K562 (cell line): ENCODE results near the gene AQP1. TPM values are rescaled to one million over a fixed set of nuclear protein-coding genes. Genes with fewer than 3 reads are reported as not detected.

Experiments
- ARHGAP35 ChIP-seq: fragments of 450-650 bp; IDR thresholded peaks from 2 replicates; pipeline ENCODE4 v1.6.1; 2018; ENCODE audit not compliant: partially characterized antibody
- ATF3 ChIP-seq, 2 experiments: fragments of 450-650 bp in 1 of 2; sonication (generic) in 1 of 2; formaldehyde crosslinking in 1 of 2; IDR thresholded peaks in 1 of 2; conservative IDR thresholded peaks in 1 of 2; 2 replicates each; pipeline versions ENCODE4 v1.6.1 to v1.8.1; 2016 to 2023; ENCODE audit warnings: mild to moderate bottlenecking in 2 of 2, moderate library complexity in 2 of 2, inconsistent platforms in 1 of 2, missing genetic modification reagents in 1 of 2
- ATF4 ChIP-seq: fragments of 450-650 bp; formaldehyde crosslinking; IDR thresholded peaks from 2 replicates; pipeline ENCODE4 v1.4.0; 2022; ENCODE audit warnings: mild to moderate bottlenecking, moderate library complexity
- BCOR ChIP-seq: fragments of 450-650 bp; IDR thresholded peaks from 2 replicates; pipeline ENCODE4 v1.6.1; 2016
- CHD1 ChIP-seq: fragments of 200-600 bp; sonication (generic); IDR thresholded peaks from one replicate; pipeline ENCODE4 v1.6.1; 2012; ENCODE audit warnings: mild to moderate bottlenecking, moderate library complexity, low read length, inconsistent platforms
- CREB1 ChIP-seq, 2 experiments: sonication (generic) in 1 of 2; formaldehyde crosslinking in 1 of 2; IDR thresholded peaks; 2 replicates each; pipeline versions ENCODE4 v1.6.1 to v1.8.0; 2012 to 2022; ENCODE audit warnings: inconsistent platforms in 1 of 2, mild to moderate bottlenecking in 1 of 2, missing genetic modification reagents in 1 of 2, moderate library complexity in 1 of 2
- CREB3L1 ChIP-seq: fragments of 450-650 bp; IDR thresholded peaks from 2 replicates; pipeline ENCODE4 v1.6.1; 2014; ENCODE audit warnings: low read depth, mild to moderate bottlenecking, moderate library complexity, borderline replicate concordance
- DIDO1 ChIP-seq: fragments of 450-650 bp; IDR thresholded peaks from 2 replicates; pipeline ENCODE4 v1.6.1; 2016; ENCODE audit warnings: low read depth, missing biosample characterization, missing genetic modification characterization
- ETS1 ChIP-seq: conservative IDR thresholded peaks from 2 replicates; pipeline ENCODE4 v1.6.1; 2011; ENCODE audit warnings: low read depth, mild to moderate bottlenecking, low read length; ENCODE audit not compliant: control insufficient read depth
- HDAC2 ChIP-seq: fragments of 450-650 bp; IDR thresholded peaks from 2 replicates; pipeline ENCODE4 v1.6.1; 2016; ENCODE audit warnings: mild to moderate bottlenecking
- IFI16 ChIP-seq: fragments of 250-450 bp; sonication (Bioruptor Pico); IDR thresholded peaks from 2 replicates; pipeline ENCODE4 v2.1.2; 2022; ENCODE audit warnings: mild to moderate bottlenecking, inconsistent platforms
- JUNB ChIP-seq: fragments of 450-650 bp; formaldehyde crosslinking; conservative IDR thresholded peaks from 2 replicates; pipeline ENCODE4 v1.4.0; 2020; ENCODE audit warnings: mild to moderate bottlenecking
- KDM1A ChIP-seq, 2 experiments: fragments of 450-650 bp; IDR thresholded peaks; 2 replicates each; pipeline ENCODE4 v1.6.1; 2016; ENCODE audit warnings: mild to moderate bottlenecking in 2 of 2
- MNT ChIP-seq, 2 experiments: fragments of 450-650 bp; conservative IDR thresholded peaks; 2 replicates each; pipeline ENCODE4 v1.6.1; 2017; ENCODE audit warnings: mild to moderate bottlenecking in 2 of 2, moderate library complexity in 2 of 2
- NBN ChIP-seq: fragments of 450-650 bp; IDR thresholded peaks from 2 replicates; pipeline ENCODE4 v1.6.1; 2016; ENCODE audit warnings: low read depth, mild to moderate bottlenecking
- SREBF1 ChIP-seq: fragments of 150-350 bp; IDR thresholded peaks from 2 replicates; pipeline ENCODE4 v1.6.1; 2014; ENCODE audit warnings: antibody characterized with exemption, low read depth, low read length, borderline replicate concordance
- TCF15 ChIP-seq: fragments of 250-450 bp; sonication (Bioruptor Pico); IDR thresholded peaks from 2 replicates; pipeline ENCODE4 v1.8.0; 2022; ENCODE audit warnings: moderate library complexity, mild to moderate bottlenecking, inconsistent platforms
- ZFP36 ChIP-seq: fragments of 150-350 bp; IDR thresholded peaks from 2 replicates; pipeline ENCODE4 v1.6.1; 2018; ENCODE audit warnings: low read length, low read depth; ENCODE audit not compliant: partially characterized antibody
- ZNF165 ChIP-seq: fragments of 250-450 bp; sonication (Bioruptor Pico); IDR thresholded peaks from 2 replicates; pipeline ENCODE4 v1.4.0; 2020; ENCODE audit warnings: borderline replicate concordance
- ZNF197 ChIP-seq: fragments of 200-800 bp; sonication (Bioruptor generic); IDR thresholded peaks from 2 replicates; pipeline ENCODE4 v1.6.1; 2016; ENCODE audit warnings: low read depth, missing genetic modification characterization, missing compliant biosample characterization
- ZNF445 ChIP-seq: fragments of 250-450 bp; sonication (Bioruptor Pico); IDR thresholded peaks from 2 replicates; pipeline ENCODE4 v1.4.0; 2020; ENCODE audit warnings: low read depth, mild to moderate bottlenecking, moderate library complexity
- ZNF75A ChIP-seq: fragments of 450-650 bp; formaldehyde crosslinking; IDR thresholded peaks from 2 replicates; pipeline ENCODE4 v1.4.0; 2020; ENCODE audit warnings: mild to moderate bottlenecking
- ZNF766 ChIP-seq: fragments of 200-800 bp; sonication (Bioruptor generic); conservative IDR thresholded peaks from 2 replicates; pipeline ENCODE4 v1.6.1; 2016; ENCODE audit warnings: missing genetic modification characterization, missing compliant biosample characterization
- polyA plus RNA-seq, 8 experiments: library from polyadenylated mRNA; depleted of rRNA in 4 of 8; stranded (reverse) in 5 of 8; unstranded in 3 of 8; fragments of >200 nt; fragmentation: Nextera tagmentation in 2 of 8; fragmentation: Illumina TruSeq in 1 of 8; extraction: Ambion mirVana in 2 of 8; extraction: Trizol in 1 of 8; gene quantifications; 2 replicates each; pipeline versions ENCODE4 v1.2.1 to v1.2.3, GENCODE V29; 2011 to 2014; ENCODE audit warnings: inconsistent platforms in 1 of 8, missing spikeins in 1 of 8
- total RNA-seq, 7 experiments: library from RNA; depleted of rRNA in 6 of 7; stranded (reverse); fragments of >200 nt in 6 of 7; fragmentation: Illumina TruSeq in 2 of 7; extraction: Trizol in 2 of 7; gene quantifications; 2 replicates each; pipeline versions ENCODE4 v1.2.1 to v1.2.3, GENCODE V29; 2011 to 2021; ENCODE audit warnings: low replicate concordance in 1 of 7

AQP1 gene
- total and polyA plus RNA-seq, 9 of the 15 experiments (the other 6 are each of a cell fraction or from before 2014, with no cell fraction given): 0.18 to 12.6 (median 4.1) TPM

- no peak for TF ChIP-seq ETS1
- no peak for TF ChIP-seq ZNF75A (CRISPR knock-in tag)
- no peak for TF ChIP-seq NBN
- no peak for TF ChIP-seq ZNF165 (CRISPR knock-in tag)
- no peak for TF ChIP-seq CREB3L1
- TF ChIP-seq CREB1 (IDR thresholded peaks at IDR 0.05): no peak
- TF ChIP-seq CREB1 (CRISPR knock-in tag; IDR thresholded peaks at IDR 0.05): no peak
- peak; percentile 10 to 72; a peak in 2 of 4 replicates for TF ChIP-seq KDM1A (IDR thresholded peaks at IDR 0.05)
- no peak for TF ChIP-seq ATF3 (IDR thresholded peaks at IDR 0.05)
- no peak for TF ChIP-seq ATF3 (CRISPR knock-in tag; conservative IDR thresholded peaks at IDR 0.05)
- TF ChIP-seq BCOR: peak; percentile 85
- no peak for TF ChIP-seq JUNB
- TF ChIP-seq TCF15 (CRISPR knock-in tag): no peak
- no peak for TF ChIP-seq IFI16 (CRISPR knock-in tag)
- TF ChIP-seq ARHGAP35: no peak
- TF ChIP-seq MNT (conservative IDR thresholded peaks at IDR 0.05): no peak
- TF ChIP-seq DIDO1 (tag): no peak
- TF ChIP-seq ZNF445 (CRISPR knock-in tag): no peak
- TF ChIP-seq ZNF766 (CRISPR knock-in tag): no peak
- TF ChIP-seq HDAC2: 0 out of 2 replicates have a peak, but pooled peaks have one; percentile 41
- no peak for TF ChIP-seq SREBF1
- no peak for TF ChIP-seq ATF4
- no peak for TF ChIP-seq CHD1
- no peak for TF ChIP-seq ZFP36
- no peak for TF ChIP-seq ZNF197 (CRISPR knock-in tag)
Measured at GRCh38 chr7:30899066-30899465, 12.6 kb upstream of the AQP1 start (continued).
